Endothelial cell of umbilical vein (primary cell): ENCODE measurements around the gene ZNF23.

Experiments used
- GATA2 ChIP-seq: IDR thresholded peaks from 2 replicates; pipeline ENCODE4 v1.7.0; 2011; ENCODE audit warnings: low read depth, mild to moderate bottlenecking, moderate library complexity, mixed read lengths, low read length; ENCODE audit not compliant: insufficient read length, insufficient read depth
- POLR2A ChIP-seq: IDR thresholded peaks from 2 replicates; pipeline ENCODE4 v1.6.1; 2012; ENCODE audit warnings: low read depth, mild to moderate bottlenecking, control low read depth, low read length
- POLR2AphosphoS5 ChIP-seq: IDR thresholded peaks from 2 replicates; pipeline ENCODE4 v1.6.1; 2012; ENCODE audit warnings: low read depth, mild to moderate bottlenecking, control low read depth, low read length, moderate library complexity; ENCODE audit not compliant: insufficient read depth

- TF ChIP-seq POLR2A: no peak
- TF ChIP-seq GATA2: no peak
- TF ChIP-seq POLR2AphosphoS5: no peak
Observed at GRCh38 chr16:71408536-71408935, 53.5 kb downstream of the ZNF23 start.
